ENCODE results near the gene PADI1. TPM values are rescaled to one million over a fixed set of nuclear protein-coding genes. Genes with fewer than 3 reads are reported as not detected.

Gene PADI1
- total RNA-seq, 4 donors from 2014 or later: 2.1 TPM; not detected in 3

DNA sequence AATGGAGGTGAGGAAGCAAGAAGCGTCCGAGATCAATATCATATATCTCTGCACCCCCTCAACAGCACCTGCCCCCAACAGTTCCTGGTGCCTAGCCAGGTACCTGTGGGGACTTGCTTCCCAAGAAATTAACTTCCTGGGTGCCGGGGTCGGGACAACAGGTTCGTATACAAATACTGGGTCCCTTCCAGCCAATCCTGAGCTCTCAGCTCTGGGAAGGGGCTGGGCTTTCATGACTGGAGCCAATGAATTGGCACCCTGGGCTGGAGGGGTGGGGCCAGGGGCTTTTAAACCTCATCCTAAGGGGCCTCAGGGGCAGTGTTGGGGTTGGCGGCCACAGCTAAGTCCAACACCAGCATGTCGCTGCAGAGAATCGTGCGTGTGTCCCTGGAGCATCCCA lies 43.9 kb downstream of the PADI1 start, which contains the start of gene PADI3:
Gene PADI3 (plus strand): TSS at position 318 of the 400 bp plus-strand sequence. CDS start 40 bp downstream, at position 358.
- Histone ChIP-seq H3K27me3 (peaks cover 0 to 39% (median 0%) of the 10 kb centered on the region in 4 donors), H3K27ac (replicated peaks in 1 of 4) (no peak within 1 kb of the TSS), H3K4me3 (no peak within 1 kb of the TSS), H3K36me3 (no peaks in the 10 kb centered on the region), H3K9me3 (no peaks in the 10 kb centered on the region), H3K4me1 (no peaks in the 10 kb centered on the region)
- no peak for DNase-seq (ENCODE audit: extremely low spot score)
- intact Hi-C loops (cut with DNase I): no loop called here
- TF ChIP-seq POLR2A (IDR thresholded peaks at IDR 0.05; ENCODE audit: low read depth) (no peak), EP300 (IDR thresholded peaks at IDR 0.05) (no peak), POLR2AphosphoS5 (IDR thresholded peaks at IDR 0.05) (no peak), CTCF (IDR thresholded peaks at IDR 0.05) (no peak)
- 75% methylated on average over 9 of the region's 9 CpGs for WGBS

- Histone ChIP-seq H3K27me3 (peaks cover 0 to 53% (median 0%) of the 10 kb centered on the region in 4 donors), H3K4me1 (no peaks in the 10 kb centered on the region), H3K27ac (replicated peaks in 1 of 4) (no peak overlapping the region), H3K9me3 (no peaks in the 10 kb centered on the region), H3K36me3 (no peaks in the 10 kb centered on the region), H3K4me3 (no peak overlapping the region)
- 70% methylated on average over 7 of the region's 7 CpGs for WGBS
- intact Hi-C loops (cut with DNase I): no loop called here
- no peak for DNase-seq (ENCODE audit: extremely low spot score)
- TF ChIP-seq POLR2A (IDR thresholded peaks at IDR 0.05; ENCODE audit: low read depth): no peak
- TF ChIP-seq CTCF (IDR thresholded peaks at IDR 0.05): no peak
- no peak for TF ChIP-seq EP300 (IDR thresholded peaks at IDR 0.05)
- TF ChIP-seq POLR2AphosphoS5 (IDR thresholded peaks at IDR 0.05): no peak
These were observed 45.7 kb downstream of the PADI1 start for GRCh38 chr1:17250601-17251000.

GRCh38 chr1:17251246-17251645 lies 46.3 kb downstream of the PADI1 start:
- Histone ChIP-seq H3K9me3 (no peaks in the 10 kb centered on the region), H3K4me1 (no peaks in the 10 kb centered on the region), H3K4me3 (no peak overlapping the region), H3K36me3 (no peaks in the 10 kb centered on the region), H3K27ac (replicated peaks in 1 of 4) (no peak overlapping the region), H3K27me3 (peaks cover 0 to 59% (median 0%) of the 10 kb centered on the region in 4 donors)
- TF ChIP-seq POLR2AphosphoS5 (IDR thresholded peaks at IDR 0.05) (no peak), CTCF (IDR thresholded peaks at IDR 0.05) (no peak), EP300 (IDR thresholded peaks at IDR 0.05) (no peak), POLR2A (IDR thresholded peaks at IDR 0.05; ENCODE audit: low read depth) (no peak)
- intact Hi-C loops (cut with DNase I): no loop called here
- 88% methylated on average over 5 of the region's 5 CpGs for WGBS
- DNase-seq (ENCODE audit: extremely low spot score): no peak

GRCh38 chr1:17251701-17252376 lies 46.9 kb downstream of the PADI1 start:
- Histone ChIP-seq H3K36me3 (no peaks in the 10 kb centered on the region), H3K4me3 (no peak overlapping the region), H3K27ac (replicated peaks in 1 of 4) (no peak overlapping the region), H3K27me3 (peaks cover 0 to 65% (median 0%) of the 10 kb centered on the region in 4 donors), H3K9me3 (no peaks in the 10 kb centered on the region), H3K4me1 (no peaks in the 10 kb centered on the region)
- WGBS: 60% methylated on average over 3 of the region's 3 CpGs
- intact Hi-C loops (cut with DNase I): no loop called here
- DNase-seq (ENCODE audit: extremely low spot score): no peak
- TF ChIP-seq POLR2AphosphoS5 (IDR thresholded peaks at IDR 0.05): no peak
- TF ChIP-seq EP300 (IDR thresholded peaks at IDR 0.05): no peak
- TF ChIP-seq CTCF (IDR thresholded peaks at IDR 0.05): no peak
- no peak for TF ChIP-seq POLR2A (IDR thresholded peaks at IDR 0.05; ENCODE audit: low read depth)
